Thoracic aorta (tissue), 2 donors: ENCODE data around the gene CARHSP1. TPM values are rescaled to one million over a fixed set of nuclear protein-coding genes. Genes with fewer than 3 reads are reported as not detected.

Source experiments
- ATAC-seq: fragments of 150-250 bp; one replicate; pipeline ENCODE4 v1.8.0; 2017; ENCODE audit warnings: low read depth; ENCODE audit not compliant: insufficient number of reproducible peaks, low FRiP score
- DNase-seq: peaks from one replicate; pipeline ENCODE4 v3.0.0-alpha.2; 2020; ENCODE audit warnings: low spot score
- H3K27ac ChIP-seq, 2 donors: fragments of 200-600 bp; sonication (generic); 1 replicate in 1 of 2; 2 replicates in 1 of 2; pipeline ENCODE4 v1.5.1; 2016; ENCODE audit warnings: mild to moderate bottlenecking in 2 of 2, moderate library complexity in 2 of 2
- H3K27me3 ChIP-seq: fragments of 200-600 bp; sonication (generic); replicated peaks from 2 replicates; pipeline ENCODE4 v1.6.0; 2016; ENCODE audit warnings: mild to moderate bottlenecking; ENCODE audit not compliant: insufficient read depth
- H3K36me3 ChIP-seq: fragments of 200-600 bp; sonication (generic); one replicate; pipeline ENCODE4 v1.5.1; 2016
- H3K4me1 ChIP-seq, 2 donors: fragments of 200-600 bp; sonication (generic); 1 replicate in 1 of 2; 2 replicates in 1 of 2; pipeline versions ENCODE4 v1.5.1 to v1.6.0; 2016; ENCODE audit warnings: low read depth in 2 of 2, mild to moderate bottlenecking in 1 of 2; ENCODE audit not compliant: control insufficient read depth in 1 of 2
- H3K4me3 ChIP-seq: fragments of 200-600 bp; sonication (generic); 2 replicates; pipeline ENCODE4 v1.5.1; 2016; ENCODE audit warnings: mild to moderate bottlenecking
- H3K9me3 ChIP-seq: fragments of 200-600 bp; sonication (generic); 2 replicates; pipeline ENCODE4 v1.5.1; 2016
- total RNA-seq, 2 donors: library from RNA; depleted of rRNA; stranded (reverse); fragments of >200 nt; gene quantifications; one replicate each; pipeline versions ENCODE4 v1.1.0 to v1.2.3, GENCODE V29; 2016
- TF ChIP-seq, protein P1 (sequence below): fragments of 200-600 bp; sonication (generic); IDR thresholded peaks from one replicate; pipeline ENCODE4 v1.5.1; 2019; ENCODE audit warnings: antibody characterized with exemption

CARHSP1 gene
- total RNA-seq, 2 donors from 2014 or later, result 62.7 to 100 TPM

DNA sequence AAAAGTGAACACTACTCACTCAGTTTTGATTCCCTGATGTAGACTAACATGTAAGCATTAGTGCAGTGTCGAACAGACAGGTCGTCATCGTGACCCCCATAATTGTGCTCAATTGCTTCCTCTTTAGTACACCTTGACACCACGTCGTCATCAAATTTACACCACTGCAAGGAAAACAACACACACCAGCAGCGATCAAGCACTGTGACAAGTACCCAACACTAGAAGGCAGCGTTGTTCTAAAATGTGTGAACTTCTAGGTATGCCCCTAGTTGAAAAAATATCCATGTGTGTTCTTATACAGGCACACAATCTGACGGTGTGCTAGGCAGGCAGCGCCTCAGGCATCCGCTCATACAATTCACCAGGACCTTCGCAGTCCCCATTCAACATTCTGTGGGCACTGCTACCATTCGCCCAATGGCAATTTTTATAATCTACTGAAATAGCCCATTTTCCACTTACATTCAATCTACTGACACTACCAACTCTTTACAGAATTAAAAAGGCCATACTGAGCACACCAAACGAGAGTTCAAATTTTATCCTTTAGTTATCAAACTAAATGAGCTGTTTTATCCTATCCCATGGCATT, 36.5 kb upstream of the CARHSP1 start:
- Histone ChIP-seq H3K9me3 (no peaks in the 10 kb centered on the region), H3K27me3 (no peaks in the 10 kb centered on the region), H3K27ac (no peak overlapping the region), H3K4me3 (no peak overlapping the region), H3K4me1 (peaks cover 7 to 14% of the 10 kb centered on the region in 2 donors), H3K36me3 (peaks cover 54% of the 10 kb centered on the region)
- TF ChIP-seq, protein P1, sequence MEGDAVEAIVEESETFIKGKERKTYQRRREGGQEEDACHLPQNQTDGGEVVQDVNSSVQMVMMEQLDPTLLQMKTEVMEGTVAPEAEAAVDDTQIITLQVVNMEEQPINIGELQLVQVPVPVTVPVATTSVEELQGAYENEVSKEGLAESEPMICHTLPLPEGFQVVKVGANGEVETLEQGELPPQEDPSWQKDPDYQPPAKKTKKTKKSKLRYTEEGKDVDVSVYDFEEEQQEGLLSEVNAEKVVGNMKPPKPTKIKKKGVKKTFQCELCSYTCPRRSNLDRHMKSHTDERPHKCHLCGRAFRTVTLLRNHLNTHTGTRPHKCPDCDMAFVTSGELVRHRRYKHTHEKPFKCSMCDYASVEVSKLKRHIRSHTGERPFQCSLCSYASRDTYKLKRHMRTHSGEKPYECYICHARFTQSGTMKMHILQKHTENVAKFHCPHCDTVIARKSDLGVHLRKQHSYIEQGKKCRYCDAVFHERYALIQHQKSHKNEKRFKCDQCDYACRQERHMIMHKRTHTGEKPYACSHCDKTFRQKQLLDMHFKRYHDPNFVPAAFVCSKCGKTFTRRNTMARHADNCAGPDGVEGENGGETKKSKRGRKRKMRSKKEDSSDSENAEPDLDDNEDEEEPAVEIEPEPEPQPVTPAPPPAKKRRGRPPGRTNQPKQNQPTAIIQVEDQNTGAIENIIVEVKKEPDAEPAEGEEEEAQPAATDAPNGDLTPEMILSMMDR, result no peak
- ATAC-seq (no peak), DNase-seq (no peak)

DNA sequence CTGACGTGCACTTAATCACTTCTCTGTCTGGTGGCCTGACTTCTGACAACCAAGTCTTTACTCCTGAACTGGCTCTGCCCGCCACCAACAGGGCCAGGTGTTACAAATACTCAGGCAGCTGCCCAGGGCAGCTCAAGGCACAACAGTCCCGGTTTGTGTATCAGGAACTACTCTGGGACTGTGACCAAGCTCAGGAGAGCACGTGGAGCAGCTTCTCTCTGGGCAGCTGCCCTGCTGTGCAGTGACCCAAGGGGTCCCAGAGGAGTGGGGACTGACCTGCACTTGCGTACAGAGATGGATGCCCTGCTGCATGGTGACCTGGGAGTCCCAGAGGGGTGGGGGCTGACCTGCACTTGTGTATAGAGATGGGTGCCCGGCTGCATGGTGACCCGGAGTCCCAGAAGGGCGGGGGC, 35.2 kb upstream of the CARHSP1 start:
- ATAC-seq (no peak), DNase-seq (no peak)
- Histone ChIP-seq H3K4me3 (no peak overlapping the region), H3K4me1 (peaks cover 7 to 14% of the 10 kb centered on the region in 2 donors), H3K9me3 (no peaks in the 10 kb centered on the region), H3K36me3 (peaks cover 65% of the 10 kb centered on the region), H3K27me3 (no peaks in the 10 kb centered on the region), H3K27ac (no peak overlapping the region)
- TF ChIP-seq, protein P1, result no peak

DNA sequence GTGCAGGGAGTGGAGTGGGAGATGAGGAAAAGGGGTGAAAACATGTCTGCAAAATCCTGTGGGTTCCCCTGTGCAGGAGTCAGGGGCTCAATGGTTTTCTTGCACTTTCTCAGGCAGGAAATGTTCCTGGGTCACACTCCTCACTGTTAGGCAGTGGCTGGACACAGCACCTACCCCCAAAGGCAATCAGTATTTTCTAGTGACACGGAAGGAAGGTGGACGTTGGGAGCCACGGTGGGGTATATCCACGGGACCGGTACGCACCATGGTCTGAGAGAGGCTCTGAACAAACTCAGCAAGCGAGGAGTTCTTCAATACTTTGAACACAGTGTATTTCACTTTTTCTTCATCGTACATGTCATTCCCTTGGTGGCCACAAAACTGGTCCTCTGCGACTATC, 34.2 kb upstream of the CARHSP1 start:
- no peak for ATAC-seq
- H3K4me1 ChIP-seq, result peaks cover 7 to 14% of the 10 kb centered on the region in 2 donors
- no peak for DNase-seq
- no peaks in the 10 kb centered on the region for H3K27me3 ChIP-seq
- no peaks in the 10 kb centered on the region for H3K9me3 ChIP-seq
- no peak overlapping the region for H3K4me3 ChIP-seq
- TF ChIP-seq, protein P1, result no peak
- peaks cover 66% of the 10 kb centered on the region for H3K36me3 ChIP-seq
- H3K27ac ChIP-seq, result no peak overlapping the region

DNA sequence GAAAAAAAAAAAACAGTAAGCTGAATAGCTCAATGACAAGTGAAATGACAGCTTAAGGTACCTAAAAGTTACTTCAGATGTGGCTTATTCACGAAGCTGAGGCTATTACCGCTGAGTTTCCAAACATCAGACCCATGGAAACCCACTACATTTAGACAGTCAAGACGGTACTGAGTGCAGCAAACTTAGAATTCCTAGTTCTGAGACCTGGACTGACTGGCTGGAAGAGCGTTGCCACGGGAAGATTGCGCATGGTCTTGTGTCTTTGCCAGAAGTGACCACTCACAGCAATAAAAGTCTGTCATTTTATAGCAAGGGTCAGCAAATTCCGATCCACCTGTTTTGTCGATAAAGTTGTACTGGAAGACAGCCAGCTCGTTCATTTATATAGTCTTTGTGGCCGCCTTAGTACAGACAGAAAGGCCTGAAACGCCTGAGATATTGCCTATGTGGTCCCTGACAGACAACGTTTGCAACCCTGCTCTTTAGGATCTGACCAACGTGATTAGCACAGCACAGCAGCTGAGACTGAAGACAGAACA, 32.6 kb upstream of the CARHSP1 start:
- H3K36me3 ChIP-seq, result peaks cover 79% of the 10 kb centered on the region
- H3K9me3 ChIP-seq, result no peaks in the 10 kb centered on the region
- no peaks in the 10 kb centered on the region for H3K27me3 ChIP-seq
- TF ChIP-seq, protein P1, result no peak
- no peak overlapping the region for H3K4me3 ChIP-seq
- H3K4me1 ChIP-seq, result peaks cover under 1 to 1% of the 10 kb centered on the region in 2 donors
- ATAC-seq (no peak), DNase-seq (no peak)
- H3K27ac ChIP-seq, result no peak overlapping the region

DNA sequence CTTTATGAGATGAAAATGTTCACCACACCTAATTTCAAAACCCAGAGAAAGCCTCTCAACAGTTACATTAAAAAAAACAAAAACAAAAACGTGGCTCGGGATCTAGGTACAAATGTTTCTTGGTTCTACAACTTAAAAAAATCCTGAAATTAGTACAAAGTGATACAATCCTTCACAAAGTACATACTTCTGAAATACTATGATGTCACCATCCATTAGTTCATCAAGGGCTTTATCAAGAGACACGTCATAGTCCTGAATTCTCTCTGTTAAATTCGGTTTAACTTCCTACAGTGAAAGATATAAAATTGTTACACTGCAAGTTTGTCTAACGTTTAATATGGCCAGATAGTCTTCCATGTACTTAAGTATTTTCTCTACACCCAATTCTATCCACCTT, 31.5 kb upstream of the CARHSP1 start:
- no peaks in the 10 kb centered on the region for H3K4me1 ChIP-seq
- H3K36me3 ChIP-seq, result peaks cover 80% of the 10 kb centered on the region
- TF ChIP-seq, protein P1, result no peak
- H3K4me3 ChIP-seq, result no peak overlapping the region
- DNase-seq, result no peak
- no peak for ATAC-seq
- no peaks in the 10 kb centered on the region for H3K27me3 ChIP-seq
- H3K9me3 ChIP-seq, result no peaks in the 10 kb centered on the region
- no peak overlapping the region for H3K27ac ChIP-seq
